Activated CD4-positive, alpha-beta T cell treated with anti-CD3 and anti-CD28 coated beads, Interleukin-2, amount 50 U/mL, for 1 hour (primary cell): ENCODE data around the gene DPF1.
"Not testable (repeated sequence)": the region's sequence is repeated elsewhere in the genome, so short reads cannot be mapped to it uniquely, and the experiment has no call there.

Source experiments
- DNase-seq: peaks from one replicate; pipeline ENCODE4 v3.0.0-alpha.2; 2020

DPF1 gene

DNA sequence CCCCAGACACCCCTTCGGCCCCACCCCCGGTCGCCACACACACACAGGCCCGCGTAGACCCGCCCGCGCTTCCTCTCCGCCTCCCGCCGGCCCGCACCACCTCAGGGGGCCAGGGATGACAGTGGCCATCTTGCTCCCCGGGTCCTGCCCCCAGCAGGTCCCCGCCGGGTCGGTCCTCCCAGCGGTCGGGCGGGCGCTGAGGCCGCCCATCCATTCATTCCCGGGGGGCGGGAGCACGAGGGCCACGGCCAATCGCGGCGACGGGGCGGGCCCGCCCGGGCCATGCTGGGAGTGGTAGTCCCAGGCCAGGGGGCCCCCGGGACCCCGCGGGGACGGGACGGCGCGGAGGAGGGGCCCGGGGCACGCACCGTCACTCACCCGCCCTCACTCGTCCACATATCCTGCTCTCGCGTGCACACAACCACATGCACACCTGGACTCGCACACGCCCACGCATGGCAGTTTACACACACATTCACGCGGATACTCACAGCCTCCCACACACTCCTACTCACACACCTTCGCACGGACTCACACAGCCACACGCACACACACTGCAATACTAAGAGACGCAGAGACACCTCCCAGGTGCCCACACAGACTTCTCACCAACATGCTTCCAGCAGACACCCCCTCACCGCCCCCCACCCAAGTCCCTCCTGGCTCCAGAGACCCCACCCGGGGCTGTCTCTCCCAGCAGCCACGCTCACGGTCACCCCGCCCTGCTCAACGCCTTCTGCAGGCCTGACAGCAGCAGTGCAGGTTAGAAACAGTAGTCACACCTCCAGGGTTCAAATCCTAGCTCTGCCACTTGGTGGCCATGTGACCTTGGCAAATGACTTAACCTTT is at the start of gene DPF1:
Gene DPF1 (minus strand): TSS at position 209 of the 849 bp plus-strand sequence. CDS start 80 bp downstream, at position 129.
- DNase-seq: peak; percentile 29

DNA sequence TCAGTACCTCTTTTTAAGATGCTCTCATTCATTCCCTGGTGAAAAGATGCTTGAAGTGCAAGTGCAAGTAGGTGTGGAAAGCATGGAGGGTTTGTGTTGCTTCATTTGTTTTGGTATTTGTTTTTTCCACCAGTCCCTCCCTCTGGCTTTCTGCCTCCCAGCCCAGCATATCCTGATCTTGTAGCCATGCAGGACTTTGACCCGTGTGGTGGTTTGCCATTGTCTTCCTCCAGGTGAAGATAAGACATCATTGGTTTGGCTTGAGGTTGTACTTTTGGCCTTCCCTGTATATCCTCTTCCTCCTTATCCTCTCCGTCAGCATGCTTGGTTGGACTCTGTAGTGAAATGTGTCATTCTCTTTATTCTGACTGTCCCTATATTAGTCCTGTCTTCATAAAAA is 49.5 kb upstream of the DPF1 start:
- DNase-seq: no peak

DNA sequence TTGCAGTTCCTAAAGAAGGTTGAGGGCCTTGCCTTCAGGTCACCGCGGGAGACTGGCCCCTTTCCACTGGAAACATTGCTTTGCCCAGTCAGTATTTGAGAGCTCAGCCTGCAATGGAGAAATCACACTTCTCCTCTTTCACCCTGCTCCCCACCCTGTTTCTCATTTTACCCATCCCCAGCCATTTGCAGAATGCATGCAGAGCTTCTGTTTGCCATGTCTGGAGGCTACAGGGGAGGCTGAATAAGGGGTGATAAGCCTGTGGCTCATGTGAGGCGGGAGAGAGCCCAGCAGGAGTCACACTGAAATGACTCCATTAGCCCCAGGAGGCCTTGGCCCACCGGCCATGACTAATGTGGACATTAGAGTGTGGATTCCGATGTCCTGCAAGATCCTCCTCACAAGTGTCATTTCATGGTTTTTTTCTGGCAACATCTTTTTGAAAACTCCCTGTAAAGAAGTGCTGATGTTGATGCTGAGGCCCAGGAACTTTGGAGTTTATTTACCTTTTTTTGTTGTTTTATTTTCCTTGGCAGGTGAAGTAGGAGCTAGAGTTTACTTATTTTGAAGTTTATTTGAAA is 46.7 kb upstream of the DPF1 start:
- DNase-seq: no peak

DNA sequence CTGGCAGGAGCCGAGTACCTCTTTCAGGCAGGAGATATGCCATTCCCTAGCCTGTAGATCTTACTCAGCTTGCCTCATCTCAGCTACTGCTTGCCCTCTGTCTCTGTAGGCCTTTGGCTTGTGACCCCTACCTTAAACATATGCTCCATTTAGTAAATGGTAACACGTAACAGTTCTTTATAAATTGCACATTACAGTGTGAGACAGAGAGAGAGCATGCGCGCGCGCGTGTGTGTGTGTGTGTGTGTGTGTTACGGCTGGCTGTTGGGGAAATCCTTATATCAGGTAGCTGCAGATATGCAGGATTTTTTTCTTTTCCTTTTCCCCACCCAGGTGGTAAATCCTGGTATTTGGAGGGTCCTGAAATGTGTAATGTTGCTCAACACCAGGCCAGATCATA is 44.5 kb upstream of the DPF1 start:
- DNase-seq: no peak

- no peak for DNase-seq
These were observed 43.9 kb upstream of the DPF1 start for GRCh38 chr19:38267761-38268483.

GRCh38 chr19:38266981-38267597 is 43.1 kb upstream of the DPF1 start:
- no peak for DNase-seq

DNA sequence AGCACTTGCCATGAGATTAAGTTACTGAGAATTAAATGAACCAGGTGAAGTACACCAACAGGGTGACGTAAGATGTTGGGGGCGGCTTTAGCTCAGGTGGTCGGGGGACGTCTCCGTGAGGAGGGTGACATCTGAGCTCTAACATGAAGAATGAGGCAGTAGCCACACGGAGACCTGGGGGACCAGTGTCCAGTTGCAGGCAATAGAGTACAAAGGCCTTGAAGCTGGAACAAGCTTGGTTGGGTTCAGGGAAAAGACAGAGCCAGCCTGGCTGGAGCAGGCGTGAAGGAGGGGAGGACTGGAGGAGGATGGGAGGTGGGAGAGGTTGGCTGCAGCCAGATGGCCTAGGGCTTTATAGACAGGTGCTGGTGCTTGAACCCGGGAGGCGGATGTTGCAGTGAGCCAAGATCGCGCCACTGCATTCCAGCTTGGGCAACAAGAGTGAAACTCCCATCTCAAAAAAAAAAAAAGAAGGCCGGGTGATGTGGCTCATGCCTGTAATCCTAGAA is 42.0 kb upstream of the DPF1 start:
- DNase-seq: no peak

DNA sequence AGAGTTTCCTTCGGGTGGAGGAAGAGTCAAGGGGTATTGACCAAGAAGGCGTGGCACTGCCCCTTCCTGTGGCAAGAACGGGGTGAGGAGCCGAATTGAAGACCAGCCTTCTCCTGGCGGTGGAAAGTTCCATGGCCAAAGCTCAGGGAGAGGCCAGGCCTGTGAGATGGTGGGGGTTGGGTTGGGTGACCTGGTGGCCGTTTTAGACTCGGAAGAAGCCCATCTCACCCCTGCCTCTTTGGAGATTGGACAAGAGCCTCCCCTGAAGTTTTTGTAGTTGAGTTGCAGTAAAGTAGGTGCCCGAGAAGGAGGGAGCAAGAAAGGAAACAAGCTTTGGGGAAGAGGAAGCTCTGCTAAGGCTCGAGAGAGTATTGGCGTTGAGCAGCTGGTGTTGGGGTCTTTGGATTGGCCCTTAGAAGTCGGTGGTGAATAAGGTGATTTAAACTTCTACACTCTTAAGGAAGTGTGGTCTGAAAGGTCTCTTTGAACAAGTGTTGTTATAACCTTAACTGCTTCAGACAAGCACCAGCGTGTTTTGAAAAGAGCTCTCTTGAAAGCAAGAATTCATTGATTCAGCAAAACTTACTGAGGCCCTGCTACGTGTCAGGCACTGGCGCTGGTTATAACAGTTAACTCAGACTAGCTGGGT is 41.3 kb upstream of the DPF1 start:
- DNase-seq: no peak

GRCh38 chr19:38264486-38265212 is 40.6 kb upstream of the DPF1 start, which contains the start of gene SPINT2:
Gene SPINT2 (plus strand): TSS chr19:38264573. CDS start chr19:38264893, 320 bp downstream.
- DNase-seq: peak; percentile 45

DNA sequence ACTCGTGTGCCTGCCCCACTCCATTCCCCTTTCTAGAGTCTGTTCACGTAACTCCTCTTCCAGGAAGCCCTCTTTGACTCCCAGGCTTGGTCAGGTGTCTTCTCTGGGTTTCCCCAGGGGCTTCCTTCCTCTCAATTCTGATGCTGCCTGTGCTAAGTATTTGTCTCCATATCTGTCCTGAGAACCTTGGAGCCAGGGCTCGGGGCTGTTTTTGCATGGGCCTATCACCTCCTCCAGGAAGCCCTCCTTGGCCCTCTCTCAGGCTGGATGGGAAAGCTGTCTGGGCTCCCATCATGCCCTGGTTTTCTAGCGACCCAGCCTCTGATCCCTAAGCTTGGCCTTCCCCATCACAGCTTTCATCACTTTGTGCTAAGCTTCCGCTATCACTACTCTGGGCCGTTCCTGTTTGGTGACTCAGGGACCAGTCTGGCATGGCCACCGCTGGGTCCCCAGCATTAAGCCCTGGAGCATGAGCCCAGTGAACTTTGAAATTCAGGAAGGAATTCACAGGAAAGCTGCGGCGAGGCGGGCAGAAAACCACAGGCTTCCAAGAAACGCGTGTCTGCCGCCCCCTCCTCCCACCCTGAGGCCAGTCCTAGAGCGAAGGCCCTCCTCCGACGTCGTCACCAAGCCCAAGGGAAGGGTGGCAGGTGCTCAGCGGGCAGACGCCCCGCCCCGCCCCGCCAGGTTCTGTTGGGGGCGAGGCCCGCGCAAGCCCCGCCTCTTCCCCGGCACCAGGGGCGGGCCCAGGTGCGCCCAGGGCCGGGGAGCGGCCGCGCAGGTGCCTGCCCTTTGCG is 39.9 kb upstream of the DPF1 start:
- DNase-seq: peak; percentile 77

GRCh38 chr19:38262585-38263268 is 38.7 kb upstream of the DPF1 start:
- DNase-seq: no peak

DNA sequence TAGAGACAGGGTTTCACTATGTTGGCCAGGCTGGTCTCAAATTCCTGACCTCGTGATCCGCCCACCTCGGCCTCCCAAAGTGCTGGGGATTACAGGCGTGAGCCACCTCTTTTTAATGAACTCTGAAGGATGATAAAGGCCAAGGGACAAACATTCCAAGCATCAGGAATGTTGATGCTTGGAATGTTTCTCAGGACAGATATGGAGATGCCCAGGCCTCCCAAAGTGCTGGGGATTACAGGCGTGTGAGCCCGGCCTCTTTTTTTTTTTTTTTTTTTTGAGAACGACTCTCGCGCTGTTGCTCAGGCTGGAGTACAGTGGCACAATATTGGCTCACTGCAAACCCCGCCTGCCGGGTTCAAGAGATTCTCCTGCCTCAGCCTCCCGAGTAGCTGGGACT is 37.9 kb upstream of the DPF1 start:
- not testable (repeated sequence) for DNase-seq

GRCh38 chr19:38255383-38256014 is 31.5 kb upstream of the DPF1 start:
- no peak for DNase-seq

DNA sequence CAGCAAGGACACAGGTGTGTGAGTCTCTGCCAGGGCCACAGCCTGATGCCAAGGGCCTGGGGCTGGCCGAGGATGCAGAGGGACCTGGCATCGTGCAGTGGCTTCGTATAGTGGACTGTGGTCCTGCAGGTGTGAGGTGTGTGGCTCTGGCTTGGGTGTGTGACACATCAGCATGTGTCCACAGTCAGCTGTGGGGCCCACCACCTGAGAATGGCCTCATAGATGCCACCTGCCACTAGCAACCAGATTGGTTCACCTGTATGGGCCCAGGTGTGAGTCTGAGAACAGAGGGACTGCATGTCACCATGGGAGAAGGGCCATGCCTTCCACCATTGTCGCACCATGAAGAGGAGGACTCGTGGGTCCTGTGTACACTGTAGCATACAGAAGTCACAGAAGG is 29.8 kb upstream of the DPF1 start:
- DNase-seq: no peak

DNA sequence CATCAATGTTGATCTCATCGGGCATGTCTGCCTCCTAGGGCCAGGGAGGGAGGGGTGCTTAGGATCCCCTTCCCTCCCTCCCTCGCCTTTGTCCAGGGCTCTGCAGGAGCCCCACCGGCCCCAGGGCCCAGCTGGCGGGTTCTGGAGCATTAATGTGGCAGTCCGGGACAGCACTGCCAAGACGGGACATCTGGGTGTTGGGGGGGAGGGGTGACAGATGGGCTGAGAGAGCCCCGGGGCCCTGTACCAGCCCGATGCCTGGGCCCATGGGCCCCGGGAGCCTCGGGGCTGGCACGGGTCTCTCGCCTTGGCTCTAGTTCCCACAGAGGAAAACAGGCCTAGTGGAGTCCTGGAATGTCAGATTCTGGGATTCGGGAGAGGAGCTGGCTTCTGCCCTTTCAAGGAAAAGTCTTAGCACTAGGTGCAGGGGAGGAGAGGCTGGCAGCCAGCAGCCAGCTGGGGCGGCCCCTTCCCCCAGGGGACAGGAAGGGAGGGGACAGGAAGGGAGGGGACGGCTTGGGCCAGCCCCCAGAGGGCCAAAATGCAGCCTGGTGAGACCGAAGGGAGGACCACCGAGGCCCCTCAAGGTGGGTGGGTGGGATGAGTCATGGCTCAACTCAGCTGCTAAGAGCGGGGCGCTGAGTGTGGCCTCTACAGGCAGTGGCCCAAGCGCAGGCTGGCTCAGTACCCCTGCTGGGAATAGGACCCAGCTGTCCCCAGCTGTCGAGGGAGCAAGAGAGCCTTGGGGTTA is 29.1 kb upstream of the DPF1 start:
- no peak for DNase-seq

DNA sequence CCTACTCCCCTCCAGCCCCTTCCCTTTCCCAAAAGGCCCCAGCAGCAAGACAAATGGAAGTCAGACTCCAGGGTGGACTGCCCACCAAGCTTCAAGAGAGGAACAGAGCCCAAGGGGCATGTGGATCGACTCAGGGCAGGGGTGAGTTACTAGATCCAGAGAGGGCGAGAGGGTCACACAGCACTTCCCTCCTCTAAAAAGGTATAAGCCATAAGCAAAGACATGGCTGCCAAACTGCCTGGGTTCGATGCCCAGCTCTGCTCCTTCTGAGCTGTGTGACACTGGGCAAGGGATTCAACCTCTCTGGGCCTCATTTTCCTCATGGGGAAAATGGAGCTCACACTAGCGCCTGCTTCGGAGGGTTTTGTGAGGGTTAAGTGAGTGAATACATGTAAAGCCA is 28.4 kb upstream of the DPF1 start:
- no peak for DNase-seq

GRCh38 chr19:38251564-38252051 is 27.6 kb upstream of the DPF1 start:
- DNase-seq: no peak

- DNase-seq: no peak
These were observed 27.0 kb upstream of the DPF1 start for GRCh38 chr19:38250821-38251563.
